ENCODE results near the gene MTMR11. TPM values are rescaled to one million over a fixed set of nuclear protein-coding genes. Genes with fewer than 3 reads are reported as not detected.

MTMR11 gene
- total RNA-seq: 34.8 and 37.0 TPM in 2 replicates
- 34.0 and 40.2 TPM in 2 replicates for polyA plus RNA-seq

- H3K9me2 ChIP-seq (replicated peaks; ENCODE audit: insufficient read depth): no peaks in the 10 kb centered on the region
- peak; percentile 73 for DNase-seq (ENCODE audit: low spot score)
- peaks cover 19% of the 10 kb centered on the region for H3K79me2 ChIP-seq
- H4K20me1 ChIP-seq (ENCODE audit: insufficient read depth, poor library complexity, severe bottlenecking): no peaks in the 10 kb centered on the region
- H3K27me3 ChIP-seq: no peaks in the 10 kb centered on the region
- WGBS (ENCODE audit: low lambda C conversion rate, missing lambda C conversion rate): 7% methylated on average over 18 of the region's 18 CpGs
- peak within 1 kb of the TSS; percentile 87 for H3K27ac ChIP-seq
- TF ChIP-seq EZH2phosphoT487 (IDR thresholded peaks at IDR 0.05; ENCODE audit: low read depth, severe bottlenecking, unreplicated experiment): no peak
- TF ChIP-seq EZH2 (IDR thresholded peaks at IDR 0.05; ENCODE audit: borderline replicate concordance): no peak
- TF ChIP-seq CTCF (IDR thresholded peaks at IDR 0.05; ENCODE audit: poor library complexity): no peak
- H3K4me3 ChIP-seq: peak within 1 kb of the TSS; percentile 54
- no peaks in the 10 kb centered on the region for H3K9me3 ChIP-seq (ENCODE audit: low read depth)
- no peaks in the 10 kb centered on the region for H3K36me3 ChIP-seq (replicated peaks; ENCODE audit: insufficient read depth, low read depth)
- peaks cover 33% of the 10 kb centered on the region for H3K4me1 ChIP-seq (ENCODE audit: insufficient read depth)
- H3K4me2 ChIP-seq: peak within 1 kb of the TSS; percentile 90
- peak within 1 kb of the TSS; percentile 73 for H2AFZ ChIP-seq
Measured at GRCh38 chr1:149936170-149936991, at the start of gene MTMR11. MTMR11 (minus strand) TSS chr1:149936879; CDS start chr1:149936647, 232 bp downstream.

- Histone ChIP-seq H2AFZ (no peak overlapping the region), H3K4me2 (no peak overlapping the region), H3K9me2 (replicated peaks; ENCODE audit: insufficient read depth) (no peaks in the 10 kb centered on the region), H3K4me1 (ENCODE audit: insufficient read depth) (peaks cover 5% of the 10 kb centered on the region), H3K27ac (peak overlapping the region; percentile 44), H4K20me1 (ENCODE audit: insufficient read depth, poor library complexity, severe bottlenecking) (peaks cover 22% of the 10 kb centered on the region), H3K9me3 (ENCODE audit: low read depth) (no peaks in the 10 kb centered on the region), H3K4me3 (no peak overlapping the region), H3K79me2 (peaks cover 80% of the 10 kb centered on the region), H3K27me3 (no peaks in the 10 kb centered on the region), H3K36me3 (replicated peaks; ENCODE audit: insufficient read depth, low read depth) (no peaks in the 10 kb centered on the region)
- DNase-seq (ENCODE audit: low spot score): no peak
- no peak for TF ChIP-seq EZH2 (IDR thresholded peaks at IDR 0.05; ENCODE audit: borderline replicate concordance)
- no peak for TF ChIP-seq EZH2phosphoT487 (IDR thresholded peaks at IDR 0.05; ENCODE audit: low read depth, severe bottlenecking, unreplicated experiment)
- TF ChIP-seq CTCF (IDR thresholded peaks at IDR 0.05; ENCODE audit: poor library complexity): no peak
- 85% methylated on average over 3 of the region's 3 CpGs for WGBS (ENCODE audit: low lambda C conversion rate, missing lambda C conversion rate)
Measured at GRCh38 chr1:149979972-149980540, 43.4 kb upstream of the MTMR11 start.

GRCh38 chr1:149979245-149979971, 42.7 kb upstream of the MTMR11 start:
- peaks cover 79% of the 10 kb centered on the region for H3K79me2 ChIP-seq
- no peak overlapping the region for H3K4me3 ChIP-seq
- WGBS (ENCODE audit: low lambda C conversion rate, missing lambda C conversion rate): 95% methylated on average over 2 of the region's 2 CpGs

More at GRCh38 chr1:149979245-149979971, 42.7 kb upstream of the MTMR11 start:
- DNase-seq (ENCODE audit: low spot score): no peak
- no peak overlapping the region for H3K27ac ChIP-seq
- no peak for TF ChIP-seq EZH2 (IDR thresholded peaks at IDR 0.05; ENCODE audit: borderline replicate concordance)
- H3K4me1 ChIP-seq (ENCODE audit: insufficient read depth): peaks cover 5% of the 10 kb centered on the region
- H3K9me3 ChIP-seq (ENCODE audit: low read depth): no peaks in the 10 kb centered on the region
- peaks cover 22% of the 10 kb centered on the region for H4K20me1 ChIP-seq (ENCODE audit: insufficient read depth, poor library complexity, severe bottlenecking)
- no peak overlapping the region for H3K4me2 ChIP-seq
- no peaks in the 10 kb centered on the region for H3K36me3 ChIP-seq (replicated peaks; ENCODE audit: insufficient read depth, low read depth)
- H3K27me3 ChIP-seq: no peaks in the 10 kb centered on the region
- H3K9me2 ChIP-seq (replicated peaks; ENCODE audit: insufficient read depth): no peaks in the 10 kb centered on the region
- no peak overlapping the region for H2AFZ ChIP-seq
